GM21526 (cell line): Measurements from ENCODE around the gene NUDT8.
"Not testable (repeated sequence)": the region's sequence is repeated elsewhere in the genome, so short reads cannot be mapped to it uniquely, and the experiment has no call there.

Experiments used
- ATAC-seq: cut with Tn5 transposase; IDR thresholded peaks from one replicate; pipeline ENCODE4 v1.9.1; 2021; ENCODE audit warnings: moderate library complexity; ENCODE audit not compliant: unreplicated experiment, low FRiP score

Gene NUDT8

DNA sequence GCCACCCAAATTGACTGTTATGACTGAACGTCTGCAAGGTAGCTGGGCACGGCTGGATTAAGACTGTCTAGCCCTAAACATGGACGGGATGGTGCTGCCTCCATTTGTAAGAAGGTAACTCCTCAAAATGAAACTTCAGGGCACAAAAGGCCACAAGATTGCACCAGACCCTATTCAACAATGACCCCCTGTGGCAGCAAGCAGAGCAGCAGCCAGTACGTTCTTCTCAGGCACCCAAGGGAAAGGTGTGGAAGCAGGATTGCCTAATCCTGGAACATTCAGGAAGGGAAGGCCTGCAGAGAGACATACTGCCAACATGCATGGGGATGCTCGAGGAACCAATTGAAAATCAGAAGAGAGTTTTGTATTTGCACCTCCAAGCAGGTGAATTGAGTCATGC lies 14.3 kb upstream of the NUDT8 start:
- ATAC-seq: no peak

GRCh38 chr11:67642173-67643120 lies 12.7 kb upstream of the NUDT8 start:
- no peak for ATAC-seq

DNA sequence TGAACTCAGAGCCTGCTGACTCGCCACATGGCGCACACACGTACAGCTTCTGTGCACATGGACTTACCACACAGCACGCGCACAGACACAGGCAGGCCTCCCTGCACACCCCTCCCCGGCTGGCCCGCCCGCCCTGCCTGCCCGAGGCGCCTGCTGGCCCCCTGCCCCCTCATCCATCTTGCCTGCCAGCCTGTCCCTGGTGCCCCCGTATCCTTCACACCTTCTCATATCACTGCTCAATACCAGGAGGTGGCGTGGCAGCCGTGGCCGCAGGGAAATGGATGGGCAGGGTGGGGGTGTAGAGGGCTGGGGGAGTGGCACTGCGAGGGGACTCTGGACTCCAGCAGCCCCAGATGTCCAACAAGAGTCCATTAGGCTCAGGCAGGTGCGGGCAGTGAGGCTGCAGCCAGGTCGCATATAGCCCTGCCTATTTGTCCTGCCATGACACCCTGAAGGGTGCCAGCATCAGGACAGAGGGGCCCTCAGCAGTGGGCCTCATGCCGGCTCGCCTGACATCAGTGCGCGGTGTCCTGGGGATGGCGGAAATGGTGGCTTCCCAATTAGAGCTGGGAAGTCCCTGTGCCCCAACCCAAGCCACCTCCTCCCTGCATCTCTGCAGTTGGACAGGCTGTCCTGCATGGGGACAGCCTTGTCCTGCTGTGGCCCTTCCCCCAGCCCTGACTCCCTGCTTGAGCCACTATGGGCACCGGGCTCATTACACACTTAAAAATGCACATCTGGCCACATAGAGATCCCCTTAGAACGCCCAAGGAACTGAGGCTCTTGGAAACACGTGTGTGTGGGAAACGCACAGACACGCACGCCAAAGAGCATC lies 11.8 kb upstream of the NUDT8 start:
- no peak for ATAC-seq

GRCh38 chr11:67640758-67641337 lies 11.1 kb upstream of the NUDT8 start:
- ATAC-seq: no peak

- no peak for ATAC-seq
Observed at GRCh38 chr11:67640021-67640757, 10.5 kb upstream of the NUDT8 start.

- no peak for ATAC-seq
Observed at GRCh38 chr11:67639438-67639859, 9.7 kb upstream of the NUDT8 start, which contains the start of gene TBX10. Gene TBX10, minus strand, starts transcription at chr11:67639763. Its CDS starts 291 bp downstream, at chr11:67639472.

- no peak for ATAC-seq
Observed at GRCh38 chr11:67638535-67639437, 9.0 kb upstream of the NUDT8 start.

DNA sequence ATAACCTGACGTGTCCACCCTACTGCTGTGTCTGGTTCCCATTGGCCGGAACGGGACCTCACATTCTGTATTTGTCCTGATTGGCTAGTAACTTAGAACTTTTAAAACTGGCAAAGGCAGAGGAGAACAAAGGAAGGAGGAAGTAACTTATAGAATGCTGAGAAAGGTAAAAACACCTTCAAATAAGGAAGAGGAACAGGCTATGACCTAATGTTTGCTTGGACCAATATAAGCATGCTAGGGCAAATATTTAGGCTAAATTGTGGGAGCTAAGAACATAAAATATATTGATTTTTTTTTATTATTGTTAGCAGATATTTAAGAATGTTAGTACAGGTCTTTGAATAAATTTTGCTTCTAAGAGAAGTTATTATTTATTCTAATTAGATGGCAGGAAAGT lies 7.7 kb upstream of the NUDT8 start:
- not testable (repeated sequence) for ATAC-seq

- no peak for ATAC-seq
Observed at GRCh38 chr11:67636962-67637361, 7.2 kb upstream of the NUDT8 start.

DNA sequence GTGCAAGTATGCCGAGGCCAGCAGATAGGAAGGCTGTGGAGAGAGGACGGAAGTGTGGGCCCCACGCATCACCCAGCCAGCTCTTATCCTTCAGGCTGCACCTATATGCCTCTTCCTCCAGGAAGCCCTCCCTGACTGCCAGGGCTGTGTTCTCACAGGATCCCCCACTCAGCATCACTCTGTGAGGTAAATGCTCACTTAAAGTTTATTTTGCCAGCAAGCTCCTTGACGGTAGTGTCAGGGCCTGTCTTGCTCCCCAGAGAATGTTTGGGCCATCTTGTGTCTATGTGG lies 5.4 kb upstream of the NUDT8 start:
- ATAC-seq: no peak

DNA sequence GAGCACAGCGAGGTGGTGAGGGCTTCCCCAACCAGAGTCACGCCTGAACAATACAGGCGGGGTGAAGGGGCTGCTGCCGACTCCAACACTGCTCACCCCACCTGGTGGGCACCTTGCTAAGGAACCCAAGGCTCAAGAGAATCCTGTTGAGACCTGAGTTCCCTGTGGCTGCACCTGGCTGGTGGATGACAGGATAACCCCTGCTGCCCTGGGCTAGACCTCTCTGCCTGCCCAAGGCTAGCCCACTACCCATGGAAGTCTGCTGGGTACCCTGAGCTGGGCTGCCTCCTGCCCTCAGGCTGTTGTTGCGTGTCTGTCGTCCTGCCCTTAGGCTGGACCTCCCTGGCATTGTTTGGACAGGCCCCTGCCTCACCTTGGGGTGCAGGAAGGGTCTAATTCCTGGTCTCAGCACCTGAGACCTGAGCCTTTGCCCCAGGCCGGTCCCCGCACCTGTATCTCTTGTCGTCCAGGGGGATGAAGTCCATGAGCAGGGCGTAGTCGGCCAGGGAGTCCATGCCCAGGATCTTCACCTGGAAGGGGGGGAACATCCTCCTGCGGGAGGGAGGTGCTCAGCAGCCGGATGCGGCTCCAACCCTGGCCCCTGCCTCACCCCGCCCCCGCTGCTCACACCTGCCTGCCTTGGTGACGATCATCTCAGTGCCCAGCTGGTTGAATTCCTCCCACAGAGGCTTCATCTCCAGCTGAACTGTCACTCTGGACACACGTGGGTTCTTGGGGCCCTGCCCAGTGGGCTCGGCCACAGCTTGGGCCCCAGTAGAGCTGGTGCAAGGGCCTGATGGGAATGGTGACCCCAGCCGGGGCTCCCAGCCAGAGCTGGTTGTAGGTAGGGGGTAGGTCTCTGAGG lies 4.9 kb upstream of the NUDT8 start:
- ATAC-seq: no peak

- ATAC-seq: no peak
Observed at GRCh38 chr11:67633758-67634365, 4.1 kb upstream of the NUDT8 start.

- ATAC-seq: no peak
Observed at GRCh38 chr11:67632982-67633755, 3.4 kb upstream of the NUDT8 start.

GRCh38 chr11:67632175-67632981 lies 2.6 kb upstream of the NUDT8 start:
- ATAC-seq: no peak

- no peak for ATAC-seq
Observed at GRCh38 chr11:67631853-67632174, 2.1 kb upstream of the NUDT8 start.

DNA sequence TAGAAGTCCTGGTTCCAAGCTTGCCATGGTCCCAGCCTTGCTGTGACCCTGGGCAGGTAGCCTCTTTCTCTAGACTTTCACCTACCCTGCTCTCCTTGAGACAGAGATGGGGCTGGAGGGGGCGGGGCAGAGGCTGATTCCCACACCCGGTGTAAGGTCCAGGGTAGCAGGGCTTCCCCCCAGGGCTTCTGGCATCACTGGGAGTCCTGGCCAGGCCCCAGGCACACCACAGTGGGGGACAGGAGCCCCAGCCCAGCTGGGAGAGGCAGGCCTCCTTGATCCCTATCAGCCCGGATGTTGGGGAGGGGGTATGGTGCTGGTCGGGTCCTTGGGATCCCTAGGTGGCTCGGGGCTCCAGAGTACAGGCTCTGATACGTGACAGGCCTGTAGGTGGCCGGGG lies 1.7 kb upstream of the NUDT8 start:
- no peak for ATAC-seq

DNA sequence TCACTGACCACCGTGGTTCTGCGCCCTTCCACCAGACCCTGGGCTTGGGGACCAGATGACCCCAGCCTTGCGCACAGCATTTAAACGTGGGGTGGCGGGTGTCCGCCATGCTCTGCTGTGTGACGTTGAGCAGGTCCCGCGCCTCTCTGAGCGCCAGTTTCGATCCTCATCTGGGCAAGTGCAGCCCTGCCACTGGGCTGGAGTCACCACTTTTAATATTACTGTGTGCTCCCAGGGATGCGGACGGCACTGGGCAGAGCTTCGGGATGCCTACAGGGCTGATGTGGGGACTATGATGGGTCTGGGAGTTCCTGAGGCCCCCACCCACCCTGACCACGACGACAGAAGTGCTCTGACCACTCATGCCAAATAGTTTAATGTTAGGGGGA lies 1.2 kb upstream of the NUDT8 start:
- no peak for ATAC-seq
